Spinal cord (tissue), 10 donors: ENCODE data around the gene RBM39. TPM values are rescaled to one million over a fixed set of nuclear protein-coding genes. Genes with fewer than 3 reads are reported as not detected.

Experiments
- DNase-seq, 6 donors: peaks; one replicate each; pipeline versions ENCODE4 v3.0.0 to v3.0.0-alpha.2; 2013 to 2015; ENCODE audit warnings: low spot score in 6 of 6, low read depth in 4 of 6
- H3K27ac ChIP-seq: one replicate; pipeline ENCODE4 v1.5.1; 2013; ENCODE audit warnings: low read depth, low read length, control low read depth
- H3K27me3 ChIP-seq: one replicate; pipeline ENCODE4 v1.6.1; 2013; ENCODE audit warnings: low read length; ENCODE audit not compliant: control insufficient read depth, insufficient read depth
- H3K36me3 ChIP-seq: one replicate; pipeline ENCODE4 v1.6.1; 2013; ENCODE audit warnings: low read length; ENCODE audit not compliant: control insufficient read depth, insufficient read depth
- H3K4me1 ChIP-seq: one replicate; pipeline ENCODE4 v1.6.1; 2013; ENCODE audit warnings: low read length; ENCODE audit not compliant: control insufficient read depth, insufficient read depth
- H3K4me3 ChIP-seq: one replicate; pipeline ENCODE4 v1.5.1; 2013; ENCODE audit warnings: low read depth, low read length, control low read depth
- H3K9me3 ChIP-seq: one replicate; pipeline ENCODE4 v1.6.1; 2013; ENCODE audit warnings: low read length; ENCODE audit not compliant: control insufficient read depth, insufficient read depth
- WGBS: methylation state at CpG from one replicate; pipeline ENCODE4 v1.1.5; 2013; ENCODE audit warnings: missing lambda C conversion rate; ENCODE audit not compliant: insufficient coverage; 5-methylcytosine and 5-hydroxymethylcytosine counted together
- polyA plus RNA-seq, 2 donors: library from polyadenylated mRNA; unstranded; fragments of 120-200 nt; gene quantifications; one replicate each; pipeline ENCODE4 v1.2.1, GENCODE V29; 2013; ENCODE audit not compliant: insufficient read length in 2 of 2
- total RNA-seq, 2 donors: library from RNA; depleted of rRNA in 1 of 2; stranded (reverse); fragments of 120-200 nt in 1 of 2; fragments of >200 nt in 1 of 2; gene quantifications; one replicate each; pipeline versions ENCODE4 v1.2.3 to v1.2.4, GENCODE V29; 2013 to 2014
- donor health status: healthy.

Gene RBM39
- total and polyA plus RNA-seq, 4 donors: 289 to 441 (median 352) TPM

- no peak overlapping the region for H3K4me3 ChIP-seq
- no peaks in the 10 kb centered on the region for H3K9me3 ChIP-seq
- no peak overlapping the region for H3K27ac ChIP-seq
- no peaks in the 10 kb centered on the region for H3K27me3 ChIP-seq
- DNase-seq: no peak
- 90% methylated on average over 8 of the region's 12 CpGs for WGBS
- H3K4me1 ChIP-seq: peaks cover 10% of the 10 kb centered on the region
- peaks cover 32% of the 10 kb centered on the region for H3K36me3 ChIP-seq
Observed at GRCh38 chr20:35702051-35702823, 39.8 kb downstream of the RBM39 start.

DNA sequence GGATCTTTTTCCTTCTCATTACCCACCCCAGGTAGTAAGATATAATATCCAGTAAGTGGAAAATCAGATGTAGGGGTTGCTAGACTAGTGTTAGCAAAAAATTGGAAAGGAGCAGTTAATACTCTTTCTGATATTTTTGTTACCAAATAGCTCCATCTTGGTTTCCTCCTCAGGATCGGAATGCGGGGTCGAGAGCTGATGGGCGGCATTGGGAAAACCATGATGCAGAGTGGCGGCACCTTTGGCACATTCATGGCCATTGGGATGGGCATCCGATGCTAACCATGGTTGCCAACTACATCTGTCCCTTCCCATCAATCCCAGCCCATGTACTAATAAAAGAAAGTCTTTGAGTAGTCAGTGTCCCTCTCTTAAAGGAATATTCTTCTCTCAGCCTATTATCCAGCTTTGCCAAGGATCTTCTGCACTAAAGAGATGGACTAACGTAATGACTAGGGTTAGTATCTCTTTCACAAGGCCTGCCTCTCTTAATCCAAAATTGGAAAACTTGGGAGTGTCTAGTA is 41.4 kb downstream of the RBM39 start:
- Histone ChIP-seq H3K9me3 (no peaks in the 10 kb centered on the region), H3K27ac (no peak overlapping the region), H3K27me3 (no peaks in the 10 kb centered on the region), H3K4me1 (peaks cover 10% of the 10 kb centered on the region), H3K36me3 (peaks cover 29% of the 10 kb centered on the region), H3K4me3 (peak overlapping the region; percentile 76)
- no CpG with 5 or more reads among the region's 7 CpGs for WGBS
- DNase-seq: no peak

GRCh38 chr20:35699957-35700624 is 42.0 kb downstream of the RBM39 start:
- Histone ChIP-seq H3K36me3 (peaks cover 29% of the 10 kb centered on the region), H3K4me3 (peak overlapping the region; percentile 76), H3K9me3 (no peaks in the 10 kb centered on the region), H3K4me1 (peaks cover 10% of the 10 kb centered on the region), H3K27ac (peak overlapping the region; percentile 91), H3K27me3 (no peaks in the 10 kb centered on the region)
- peak in 1 of 6 donors; percentile 17 for DNase-seq
- no CpG with 5 or more reads among the region's 6 CpGs for WGBS

DNA sequence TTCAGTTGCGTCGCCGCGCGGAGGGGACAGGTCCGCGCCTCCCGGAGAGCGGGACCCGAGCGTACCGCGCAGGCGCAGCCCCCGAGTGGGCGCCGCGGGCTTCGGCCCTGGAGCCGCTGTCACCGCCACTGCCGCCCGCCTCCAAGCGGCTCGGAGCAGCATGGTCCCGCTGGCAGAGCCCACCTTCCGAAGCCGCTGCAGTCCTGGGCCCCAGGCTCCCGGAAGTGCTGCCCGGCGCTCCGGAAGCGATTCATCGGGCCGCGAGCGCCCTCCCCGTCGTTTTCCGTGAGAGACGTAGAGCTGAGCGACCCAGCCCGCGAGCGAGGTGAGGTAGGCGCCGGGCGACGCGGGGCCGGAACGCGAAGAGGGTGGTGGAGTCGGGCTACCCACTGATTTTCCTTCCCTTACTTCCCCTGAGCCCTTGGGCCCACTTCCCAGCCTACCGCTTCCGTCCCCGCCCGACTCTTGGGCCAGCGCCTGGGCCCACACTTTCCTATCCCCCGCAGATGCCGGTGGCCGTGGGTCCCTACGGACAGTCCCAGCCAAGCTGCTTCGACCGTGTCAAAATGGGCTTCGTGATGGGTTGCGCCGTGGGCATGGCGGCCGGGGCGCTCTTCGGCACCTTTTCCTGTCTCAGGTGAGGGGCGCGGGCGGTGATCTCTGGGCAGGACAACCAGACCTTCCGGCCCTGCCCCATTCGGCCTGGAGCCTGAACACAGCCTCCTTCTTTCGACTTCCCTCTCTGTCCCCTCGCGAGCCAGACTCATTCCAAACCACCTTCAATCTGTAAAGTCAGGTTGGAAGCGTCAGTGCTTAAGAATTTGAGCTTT is 42.7 kb downstream of the RBM39 start, which contains the start of the genes NFS1 and ROMO1:
Gene NFS1 (minus strand): TSS at position 226 of the 830 bp plus-strand sequence. CDS start 64 bp downstream, at position 162.
Gene ROMO1 (plus strand): TSS at position 279 of the 830 bp plus-strand sequence. CDS start 228 bp downstream, at position 507.
- Histone ChIP-seq H3K27me3 (no peaks in the 10 kb centered on the region), H3K36me3 (peaks cover 31% of the 10 kb centered on the region), H3K4me3 (peak within 1 kb of the TSS; percentile 76), H3K9me3 (no peaks in the 10 kb centered on the region), H3K4me1 (peaks cover 10% of the 10 kb centered on the region), H3K27ac (peak within 1 kb of the TSS; percentile 91)
- WGBS: 0% methylated on average over 75 of the region's 81 CpGs
- DNase-seq: peak; percentile 74 to 97 (median 84)

- 4% methylated on average over 37 of the region's 37 CpGs for WGBS
- Histone ChIP-seq H3K4me1 (peaks cover 10% of the 10 kb centered on the region), H3K27ac (peak overlapping the region; percentile 91), H3K27me3 (no peaks in the 10 kb centered on the region), H3K9me3 (no peaks in the 10 kb centered on the region), H3K36me3 (peaks cover 35% of the 10 kb centered on the region), H3K4me3 (peak overlapping the region; percentile 76)
- peak in 2 of 6 donors; percentile 11 to 42 for DNase-seq
Observed at GRCh38 chr20:35698298-35699126, 43.5 kb downstream of the RBM39 start.

DNA sequence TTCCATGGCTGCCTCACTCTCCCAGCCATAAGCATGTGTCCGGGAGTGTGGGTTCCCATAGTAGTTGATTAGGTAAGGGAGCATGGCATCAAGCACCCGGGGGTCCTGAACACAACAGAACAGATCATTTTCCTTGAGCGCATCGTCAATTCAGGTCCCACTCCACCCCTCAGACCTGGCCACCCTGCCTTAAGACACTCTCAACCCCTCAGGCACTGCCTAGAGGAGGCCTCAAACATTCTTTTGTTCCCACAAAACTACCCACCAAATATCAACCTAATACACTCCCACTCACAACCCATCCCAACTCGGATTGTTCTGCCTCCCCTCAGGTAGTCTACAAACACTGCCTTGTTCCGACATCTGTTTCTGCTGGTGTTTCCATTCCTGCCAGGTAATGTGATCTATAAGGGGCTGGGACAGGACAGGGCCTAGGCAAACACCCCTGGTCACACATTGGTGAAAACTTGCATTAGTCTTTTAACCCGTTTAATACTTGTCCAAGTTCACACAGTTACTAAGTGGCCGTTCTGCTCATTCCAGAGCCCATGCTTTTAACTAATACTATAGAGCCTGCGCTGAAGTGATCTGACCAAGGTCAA is 44.3 kb downstream of the RBM39 start:
- H3K36me3 ChIP-seq: peaks cover 40% of the 10 kb centered on the region
- 79% methylated on average over 5 of the region's 9 CpGs for WGBS
- peaks cover 10% of the 10 kb centered on the region for H3K4me1 ChIP-seq
- no peaks in the 10 kb centered on the region for H3K9me3 ChIP-seq
- no peak overlapping the region for H3K27ac ChIP-seq
- H3K4me3 ChIP-seq: peak overlapping the region; percentile 76
- H3K27me3 ChIP-seq: no peaks in the 10 kb centered on the region
- DNase-seq: no peak

DNA sequence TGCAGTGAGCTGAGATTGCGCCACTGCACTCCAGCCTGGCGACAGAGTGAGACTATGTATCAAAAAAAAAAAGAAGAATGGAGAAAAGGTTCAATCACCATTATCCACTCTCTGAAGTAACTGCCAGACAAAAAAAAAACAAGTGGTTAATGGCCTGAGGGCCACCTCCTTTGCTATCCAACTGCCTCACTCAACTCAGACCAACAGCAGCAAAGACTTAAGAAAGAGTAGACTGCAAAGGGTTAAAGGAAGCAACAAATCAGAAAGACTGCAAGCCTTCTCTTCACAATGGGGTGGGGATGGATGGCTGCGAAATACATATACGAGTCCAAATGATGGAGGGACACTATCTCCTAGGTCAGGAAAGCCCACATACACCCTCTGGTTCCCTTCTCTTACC is 46.1 kb downstream of the RBM39 start:
- no CpG with 5 or more reads among the region's 4 CpGs for WGBS
- Histone ChIP-seq H3K4me3 (no peak overlapping the region), H3K27me3 (no peaks in the 10 kb centered on the region), H3K9me3 (no peaks in the 10 kb centered on the region), H3K4me1 (peaks cover 10% of the 10 kb centered on the region), H3K36me3 (peaks cover 40% of the 10 kb centered on the region), H3K27ac (no peak overlapping the region)
- DNase-seq: no peak

- peaks cover 10% of the 10 kb centered on the region for H3K4me1 ChIP-seq
- no peak for DNase-seq
- H3K27ac ChIP-seq: no peak overlapping the region
- no peaks in the 10 kb centered on the region for H3K9me3 ChIP-seq
- peaks cover 40% of the 10 kb centered on the region for H3K36me3 ChIP-seq
- WGBS: 93% methylated on average over 1 of the region's 2 CpGs
- no peaks in the 10 kb centered on the region for H3K27me3 ChIP-seq
- H3K4me3 ChIP-seq: no peak overlapping the region
Observed at GRCh38 chr20:35695245-35695749, 46.8 kb downstream of the RBM39 start.
